MM.1S (cell line): Measurements from ENCODE around the gene FNIP2.
"Not testable (repeated sequence)": the region's sequence is repeated elsewhere in the genome, so short reads cannot be mapped to it uniquely, and the experiment has no call there.

ENCODE experiments used
- DNase-seq: peaks from one replicate; pipeline ENCODE4 v3.0.0-alpha.2; 2015
- H2AFZ ChIP-seq: fragments of 300-600 bp; sonication (generic); 2 replicates; pipeline ENCODE4 v1.6.0; 2016; ENCODE audit warnings: antibody characterized with exemption, low read length
- H3F3A ChIP-seq: fragments of 300-600 bp; sonication (generic); 2 replicates; pipeline ENCODE4 v1.6.1; 2016; ENCODE audit warnings: mild to moderate bottlenecking, antibody characterized with exemption, low read length, moderate library complexity, mixed read lengths; ENCODE audit not compliant: insufficient read depth
- H3K27ac ChIP-seq: fragments of 300-600 bp; sonication (generic); 2 replicates; pipeline ENCODE4 v1.5.1; 2016; ENCODE audit warnings: mild to moderate bottlenecking, low read length
- H3K27me3 ChIP-seq: fragments of 300-600 bp; sonication (generic); replicated peaks from 2 replicates; pipeline ENCODE4 v1.6.0; 2016; ENCODE audit warnings: low read length; ENCODE audit not compliant: insufficient read depth
- H3K36me3 ChIP-seq: fragments of 300-600 bp; sonication (generic); replicated peaks from 2 replicates; pipeline ENCODE4 v1.6.1; 2016; ENCODE audit warnings: mild to moderate bottlenecking, low read length, mixed read lengths; ENCODE audit not compliant: insufficient read depth
- H3K4me1 ChIP-seq: fragments of 300-600 bp; sonication (generic); 2 replicates; pipeline ENCODE4 v1.6.1; 2016; ENCODE audit warnings: low read length, mixed read lengths
- H3K4me2 ChIP-seq: fragments of 300-600 bp; sonication (generic); 2 replicates; pipeline ENCODE4 v1.6.0; 2016; ENCODE audit warnings: low read depth, low read length
- H3K4me3 ChIP-seq: fragments of 300-600 bp; sonication (generic); 2 replicates; pipeline ENCODE4 v1.5.1; 2016; ENCODE audit warnings: low read length, mixed read lengths
- H3K79me2 ChIP-seq: fragments of 300-600 bp; sonication (generic); 2 replicates; pipeline ENCODE4 v1.6.1; 2016; ENCODE audit warnings: mixed run types, low read length, mixed read lengths
- H3K9ac ChIP-seq: fragments of 300-600 bp; sonication (generic); 2 replicates; pipeline ENCODE4 v1.6.1; 2016; ENCODE audit warnings: low read length, mixed read lengths
- H3K9me2 ChIP-seq: fragments of 300-600 bp; sonication (generic); replicated peaks from 2 replicates; pipeline ENCODE4 v1.6.1; 2016; ENCODE audit warnings: mild to moderate bottlenecking, low read length, mixed read lengths; ENCODE audit not compliant: insufficient read depth
- H3K9me3 ChIP-seq: fragments of 300-600 bp; sonication (generic); replicated peaks from 2 replicates; pipeline ENCODE4 v1.6.1; 2016; ENCODE audit warnings: mild to moderate bottlenecking, low read length, mixed read lengths; ENCODE audit not compliant: insufficient read depth
- H4K20me1 ChIP-seq: fragments of 300-600 bp; sonication (generic); 2 replicates; pipeline ENCODE4 v1.6.1; 2016; ENCODE audit warnings: mild to moderate bottlenecking, low read length, moderate library complexity, mixed read lengths; ENCODE audit not compliant: insufficient read depth
- CTCF ChIP-seq: fragments of 300-600 bp; sonication (generic); IDR thresholded peaks from 2 replicates; pipeline ENCODE4 v1.5.1; 2016; ENCODE audit warnings: antibody characterized with exemption, low read length, mixed read lengths
- EZH2 ChIP-seq: fragments of 300-600 bp; sonication (generic); optimal IDR thresholded peaks from 2 replicates; pipeline ENCODE3; 2017; ENCODE audit warnings: low read depth, mild to moderate bottlenecking, antibody characterized with exemption, low read length, mixed read lengths
- EZH2phosphoT487 ChIP-seq: fragments of 300-600 bp; sonication (generic); IDR thresholded peaks from 2 replicates; pipeline ENCODE4 v1.6.1; 2018; ENCODE audit warnings: antibody characterized with exemption, low read length

FNIP2 gene

GRCh38 chr4:158875026-158875425 lies 106.2 kb downstream of the FNIP2 start:
- Histone ChIP-seq H3K4me3 (no peak overlapping the region), H3K9me3 (no peaks in the 10 kb centered on the region), H3K27ac (no peak overlapping the region), H3F3A (no peaks in the 10 kb centered on the region), H3K79me2 (no peaks in the 10 kb centered on the region), H3K36me3 (no peaks in the 10 kb centered on the region), H3K27me3 (no peaks in the 10 kb centered on the region), H3K4me2 (no peak overlapping the region), H3K9me2 (no peaks in the 10 kb centered on the region), H4K20me1 (no peaks in the 10 kb centered on the region), H3K4me1 (no peaks in the 10 kb centered on the region), H2AFZ (no peak overlapping the region), H3K9ac (no peak overlapping the region)
- no peak for TF ChIP-seq EZH2
- no peak for TF ChIP-seq CTCF
- no peak for TF ChIP-seq EZH2phosphoT487
- no peak for DNase-seq

DNA sequence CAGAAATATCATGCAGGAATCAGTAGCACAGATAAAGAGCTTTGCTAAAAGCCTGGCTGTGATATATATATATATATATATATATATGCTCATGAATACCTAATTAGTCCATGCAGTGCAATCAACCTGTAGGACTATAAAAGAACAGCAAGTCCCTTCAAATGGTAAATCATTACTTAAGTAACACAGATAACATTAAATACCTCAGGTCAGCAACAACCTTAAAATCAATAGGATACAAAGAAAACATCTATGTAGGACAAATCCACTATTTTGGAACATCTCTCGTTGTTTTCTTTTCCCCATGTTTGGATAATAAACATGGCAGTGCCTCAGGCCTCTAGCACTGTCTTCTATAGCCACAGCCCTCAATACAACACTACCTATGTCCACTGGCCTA lies 106.6 kb downstream of the FNIP2 start:
- Histone ChIP-seq H3K4me1 (no peaks in the 10 kb centered on the region), H3K9me3 (no peaks in the 10 kb centered on the region)
- TF ChIP-seq EZH2 (no peak), EZH2phosphoT487 (no peak), CTCF (no peak)

DNA sequence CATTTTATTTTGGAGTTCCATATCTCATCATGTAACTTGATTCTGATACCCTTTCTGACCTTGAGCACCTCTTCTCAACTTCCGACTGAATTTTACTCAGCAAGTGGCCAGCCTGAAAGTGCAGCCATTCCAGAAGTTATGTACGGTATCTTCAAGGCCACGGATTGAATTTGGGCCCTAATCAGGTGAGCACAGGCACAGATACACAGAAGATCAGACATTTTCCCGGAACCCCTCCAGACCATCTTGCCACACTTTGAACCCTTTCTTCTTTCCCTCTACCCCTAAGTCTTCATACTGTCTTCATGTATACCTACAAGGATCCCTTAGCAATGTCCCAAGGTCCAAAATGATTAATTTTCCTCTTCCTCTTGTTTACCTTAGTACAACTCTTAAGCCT lies 108.2 kb downstream of the FNIP2 start:
- H3F3A ChIP-seq, result no peaks in the 10 kb centered on the region
- no peaks in the 10 kb centered on the region for H3K4me1 ChIP-seq
- H3K9ac ChIP-seq, result no peak overlapping the region
- H4K20me1 ChIP-seq, result no peaks in the 10 kb centered on the region
- no peaks in the 10 kb centered on the region for H3K27me3 ChIP-seq
- no peak overlapping the region for H2AFZ ChIP-seq
- TF ChIP-seq EZH2phosphoT487 (no peak), CTCF (no peak), EZH2 (no peak)
- H3K79me2 ChIP-seq, result no peaks in the 10 kb centered on the region
- H3K9me3 ChIP-seq, result no peaks in the 10 kb centered on the region
- no peaks in the 10 kb centered on the region for H3K9me2 ChIP-seq
- no peak overlapping the region for H3K27ac ChIP-seq
- no peak for DNase-seq
- no peak overlapping the region for H3K4me2 ChIP-seq
- no peak overlapping the region for H3K4me3 ChIP-seq
- no peaks in the 10 kb centered on the region for H3K36me3 ChIP-seq

More for the DNA sequence above, 106.6 kb downstream of the FNIP2 start:
- Histone ChIP-seq H2AFZ (no peak overlapping the region), H3K36me3 (no peaks in the 10 kb centered on the region), H4K20me1 (no peaks in the 10 kb centered on the region), H3K4me2 (no peak overlapping the region), H3K79me2 (no peaks in the 10 kb centered on the region), H3K27me3 (no peaks in the 10 kb centered on the region), H3F3A (no peaks in the 10 kb centered on the region), H3K27ac (no peak overlapping the region), H3K4me3 (no peak overlapping the region), H3K9me2 (no peaks in the 10 kb centered on the region), H3K9ac (no peak overlapping the region)
- no peak for DNase-seq

DNA sequence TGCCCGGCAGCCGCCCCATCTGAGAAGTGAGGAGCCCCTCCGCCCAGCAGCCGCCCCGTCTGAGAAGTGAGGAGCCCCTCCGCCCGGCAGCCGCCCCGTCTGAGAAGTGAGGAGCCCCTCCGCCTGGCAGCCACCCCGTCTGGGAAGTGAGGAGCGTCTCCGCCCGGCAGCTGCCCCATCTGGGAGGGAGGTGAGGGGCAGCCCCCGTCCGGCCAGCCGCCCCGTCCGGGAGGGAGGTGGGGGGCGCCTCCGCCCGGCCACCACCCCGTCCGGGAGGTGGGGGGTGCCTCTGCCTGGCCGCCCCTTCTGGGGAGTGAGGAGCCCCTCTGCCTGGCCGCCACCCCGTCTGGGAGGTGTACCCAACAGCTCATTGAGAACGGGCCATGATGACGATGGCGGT lies 113.3 kb downstream of the FNIP2 start:
- H3K4me3 ChIP-seq, H3K4me2 ChIP-seq, H3K4me1 ChIP-seq, H3K79me2 ChIP-seq, H3K9me2 ChIP-seq, H3F3A ChIP-seq, H3K36me3 ChIP-seq, H3K9ac ChIP-seq, DNase-seq, H2AFZ ChIP-seq, H3K27ac ChIP-seq, H3K27me3 ChIP-seq, H3K9me3 ChIP-seq, H4K20me1 ChIP-seq: not testable (repeated sequence)
